RWPE1 (cell line): ENCODE data around the gene RPA1.

Experiments used
- CTCF ChIA-PET: fragments of 350-600 bp; sonication (Branson Sonifier 250); formaldehyde crosslinking; extraction: SDS; loops from one replicate; lab custom pipeline; 2021; lab: Yijun Ruan, JAX
- POLR2A ChIA-PET: fragments of 400-600 bp; formaldehyde crosslinking; extraction: SDS; loops from one replicate; lab custom pipeline; 2020; ENCODE audit warnings: antibody characterized with exemption; ENCODE audit not compliant: low non-redundant PET; lab: Yijun Ruan, JAX
- DNase-seq: peaks from one replicate; pipeline ENCODE4 v3.0.0; 2012; ENCODE audit warnings: low spot score
- H3K27ac ChIP-seq: fragments of 450-650 bp; 2 replicates; pipeline ENCODE4 v1.5.1; 2017
- CTCF ChIP-seq: fragments of 450-650 bp; conservative IDR thresholded peaks from 2 replicates; pipeline ENCODE4 v1.5.1; 2017; ENCODE audit warnings: low read depth, mild to moderate bottlenecking

The RPA1 gene

GRCh38 chr17:1810450-1811103 is 19.2 kb upstream of the RPA1 start:
- H3K27ac ChIP-seq, result peak overlapping the region; percentile 6; the same call in 1 of the 2 replicates
- DNase-seq, result no peak
- ChIA-PET CTCF (interaction anchor here (0.5 kb wide), 1 partner anchor 117 kb away, joined by 4 read pairs; no protein-coding TSS in a partner anchor), POLR2A (no interaction called here)
- TF ChIP-seq CTCF, result no peak

- CTCF ChIA-PET, result no interaction called here
- TF ChIP-seq CTCF, result no peak
- no peak for DNase-seq
- POLR2A ChIA-PET, result no interaction called here
- H3K27ac ChIP-seq, result peak overlapping the region; percentile 53
Observed at GRCh38 chr17:1813088-1813487, 16.7 kb upstream of the RPA1 start.

- DNase-seq, result no peak
- ChIA-PET CTCF (interaction anchor here (0.6 to 0.7 kb wide), 2 partner anchors 30 to 1562 kb away, joined by 3 to 4 read pairs; no protein-coding TSS in a partner anchor), POLR2A (no interaction called here)
- TF ChIP-seq CTCF, result no peak
- no peak overlapping the region for H3K27ac ChIP-seq
Observed at GRCh38 chr17:1820528-1821252, 9.1 kb upstream of the RPA1 start.

- ChIA-PET CTCF (interaction anchor here (0.6 to 0.9 kb wide), 3 partner anchors 105 to 163 kb away, joined by 3 to 7 read pairs (median 4); no protein-coding TSS in a partner anchor), POLR2A (interaction anchor here (0.8 to 1.4 kb wide), 2 partner anchors 13 to 113 kb away, joined by 3 to 5 read pairs; no protein-coding TSS in a partner anchor)
- H3K27ac ChIP-seq, result peak overlapping the region; percentile 84
- TF ChIP-seq CTCF, result no peak
- peak; percentile 36 for DNase-seq
Observed at GRCh38 chr17:1829216-1829591, 601 bp upstream of the RPA1 start.

- CTCF ChIA-PET, result no interaction called here
- no peak for TF ChIP-seq CTCF
- DNase-seq, result peak; percentile 15
- H3K27ac ChIP-seq, result peak overlapping the region; percentile 84
- POLR2A ChIA-PET, result interaction anchor here (1.4 kb wide), 1 partner anchor 114 kb away, joined by 5 read pairs; no protein-coding TSS in a partner anchor
Observed at GRCh38 chr17:1830288-1830687, 483 bp downstream of the RPA1 start.

GRCh38 chr17:1834380-1835149 is 4.8 kb downstream of the RPA1 start:
- no peak for DNase-seq
- H3K27ac ChIP-seq, result peak overlapping the region; percentile 39
- POLR2A ChIA-PET, result no interaction called here
- no peak for TF ChIP-seq CTCF
- CTCF ChIA-PET, result no interaction called here
